Activated naive CD4-positive, alpha-beta T cell treated with anti-CD3 and anti-CD28 coated beads, Interleukin-2, amount 50 U/mL, for 16 hours (primary cell): Measurements from ENCODE around the gene GRIA1.

ENCODE experiments used
- DNase-seq: peaks from one replicate; pipeline ENCODE4 v3.0.0-alpha.2; 2020

The GRIA1 gene

DNA sequence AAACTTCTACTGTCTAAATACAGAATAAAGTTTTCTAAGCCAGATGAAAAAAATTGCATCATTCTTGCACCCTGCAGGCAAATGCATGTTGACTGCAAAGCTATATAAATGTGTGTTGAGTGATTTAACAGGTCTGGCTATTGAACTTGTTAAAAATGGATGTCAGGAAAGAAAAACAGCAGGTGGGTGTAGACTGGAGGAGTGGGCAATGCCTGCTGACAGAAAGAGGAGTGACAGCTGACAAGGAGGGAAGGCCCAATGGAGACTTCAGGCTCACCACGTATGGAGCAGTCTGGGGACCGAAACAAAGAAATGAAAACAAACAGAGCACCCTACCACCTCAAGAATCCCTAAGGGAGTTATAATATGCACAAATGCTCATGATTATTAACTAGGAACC, 127.8 kb downstream of the GRIA1 start:
- no peak for DNase-seq

DNA sequence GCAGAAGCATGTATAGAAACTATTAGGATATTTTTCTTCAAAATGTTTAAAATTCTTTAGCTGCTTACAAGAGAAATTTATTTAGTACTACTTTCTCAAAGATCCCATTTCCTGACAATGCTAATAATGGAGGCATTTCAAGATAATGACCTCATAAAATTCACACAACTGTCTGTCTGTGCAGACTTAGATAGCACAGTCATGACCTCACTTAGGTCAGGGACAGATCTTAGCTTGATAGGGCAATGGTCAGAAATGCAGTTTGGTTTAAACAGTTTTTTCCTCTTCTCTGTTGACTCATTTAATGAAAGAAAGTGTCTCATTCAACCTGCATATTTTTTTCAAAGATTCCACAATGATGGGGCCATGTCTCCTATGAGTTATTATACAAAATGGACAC, 128.4 kb downstream of the GRIA1 start:
- DNase-seq, result no peak

DNA sequence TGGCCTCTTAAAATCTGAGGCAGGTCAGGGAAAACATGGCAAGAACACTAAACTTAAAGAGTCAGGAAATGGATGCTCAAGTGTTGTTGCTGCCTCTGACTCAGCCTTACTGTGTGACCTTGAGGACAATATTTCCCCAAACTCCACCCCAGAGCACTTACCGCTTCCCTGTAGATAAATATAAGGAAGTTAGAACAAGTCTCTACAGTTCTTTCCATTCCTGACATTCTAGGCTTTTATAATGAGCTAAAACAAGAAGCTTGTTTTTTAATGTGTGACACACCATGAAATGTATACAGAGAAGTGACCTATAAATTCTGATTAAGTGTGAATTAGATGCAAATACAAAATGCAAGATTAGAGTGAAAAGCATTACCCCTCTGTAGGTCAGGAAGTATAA, 129.3 kb downstream of the GRIA1 start:
- no peak for DNase-seq

DNA sequence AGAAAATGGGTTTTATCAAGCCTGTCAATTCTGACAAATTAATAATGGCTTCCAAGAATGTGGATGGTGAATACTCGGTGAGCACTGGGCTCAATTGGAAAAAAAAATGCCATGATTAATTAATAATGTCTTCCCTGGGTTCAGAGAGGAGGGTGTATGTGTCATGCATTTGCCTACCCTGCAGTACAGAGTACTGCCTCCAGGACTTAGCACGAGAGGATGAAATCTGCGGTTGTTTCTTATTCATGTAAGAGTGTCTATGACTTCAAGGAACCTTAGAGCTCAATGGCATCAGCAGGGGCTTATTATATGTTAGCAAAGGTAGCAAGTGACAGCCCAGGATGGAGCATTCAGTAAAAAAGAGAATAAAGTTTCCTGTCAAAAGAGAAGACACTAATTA, 132.7 kb downstream of the GRIA1 start:
- DNase-seq, result no peak

DNA sequence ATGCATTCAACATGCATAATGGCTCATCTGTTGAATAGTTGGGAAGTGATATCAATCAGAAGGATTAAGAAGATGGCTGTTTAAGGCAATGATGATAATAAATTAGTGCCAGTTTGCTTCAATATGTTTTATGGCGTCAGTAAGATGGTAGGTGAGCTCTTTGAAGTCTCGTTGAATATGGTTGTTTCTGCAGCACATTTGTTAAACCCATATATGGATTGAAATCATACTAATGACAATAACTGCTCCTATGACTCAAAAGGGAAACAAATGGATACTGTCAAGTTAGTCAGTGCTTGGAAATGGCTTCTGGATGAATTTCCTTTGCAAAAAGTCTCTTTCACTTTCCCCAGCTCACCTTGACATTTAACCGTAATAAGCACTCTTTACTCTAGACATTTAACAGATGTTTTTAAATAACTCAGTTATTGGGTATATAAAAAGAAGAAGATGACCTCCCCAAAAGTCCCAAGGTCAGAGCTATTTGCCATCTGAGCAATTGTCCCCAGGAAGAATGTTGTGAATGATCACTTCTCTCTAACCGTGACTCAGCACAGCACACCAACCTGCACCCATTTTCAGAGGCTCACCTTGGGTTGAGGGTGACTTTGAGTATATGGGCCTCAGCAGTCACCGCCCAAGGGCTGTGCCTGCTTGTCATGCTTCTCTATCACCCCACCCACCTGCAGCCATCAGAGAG, 133.4 kb downstream of the GRIA1 start:
- DNase-seq, result no peak

DNA sequence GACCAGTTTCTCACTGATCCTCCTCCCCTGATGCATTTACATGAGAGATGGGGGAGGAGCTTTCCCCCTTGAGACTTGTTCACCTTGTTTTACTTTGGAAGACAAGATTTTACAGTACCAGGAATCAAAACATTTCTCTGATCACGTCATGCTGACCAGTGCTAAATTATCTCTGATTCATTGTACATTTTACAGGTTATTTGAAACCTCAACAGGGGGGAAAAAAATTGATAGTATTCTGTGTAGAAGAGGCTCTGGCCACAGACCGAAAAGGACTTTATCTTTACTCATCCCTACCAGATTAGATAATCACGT, 133.9 kb downstream of the GRIA1 start:
- DNase-seq, result no peak

DNA sequence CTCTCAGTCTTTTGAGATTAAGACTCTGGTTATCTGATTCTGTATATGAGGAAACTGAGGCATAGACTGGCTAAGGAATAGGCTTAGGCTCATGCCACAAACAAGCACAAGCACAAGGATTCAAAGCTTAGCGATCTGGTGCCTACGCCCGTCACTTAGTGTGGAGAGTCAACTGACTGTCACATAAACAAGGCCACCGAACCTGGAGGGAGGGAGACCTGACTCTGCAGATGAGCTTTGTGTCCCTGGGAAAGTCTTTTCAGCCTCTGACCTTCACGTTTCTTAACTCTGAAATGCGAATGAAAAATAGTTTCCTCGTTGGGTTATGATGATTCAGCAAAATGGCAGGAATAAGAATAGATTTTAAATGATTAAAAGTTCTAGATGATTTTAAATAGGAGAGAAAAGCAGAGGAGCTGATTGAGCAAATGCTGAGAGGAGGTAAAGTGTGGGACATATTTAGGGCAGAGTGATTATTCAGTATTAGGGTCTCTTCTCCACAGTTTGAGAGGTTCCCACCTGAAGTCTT, 135.4 kb downstream of the GRIA1 start:
- no peak for DNase-seq

DNA sequence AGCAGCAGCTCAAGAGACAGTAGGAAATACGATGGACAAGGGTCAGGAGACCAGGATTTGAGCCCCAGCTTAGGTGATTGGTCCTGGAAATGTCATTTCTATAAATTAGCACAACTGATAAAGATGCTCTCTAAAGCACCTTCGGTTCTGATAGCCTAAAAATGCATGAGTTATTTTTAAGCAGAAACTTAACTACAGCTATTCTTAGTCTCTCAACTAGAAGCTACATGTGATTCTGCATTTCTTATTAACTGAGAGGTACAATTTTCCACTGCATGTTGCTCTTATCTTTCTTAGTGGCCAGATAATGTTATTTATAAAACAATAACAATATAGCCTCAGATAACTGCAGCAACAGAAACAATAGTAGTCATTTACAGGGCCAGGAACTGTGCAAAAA, 136.4 kb downstream of the GRIA1 start:
- no peak for DNase-seq

DNA sequence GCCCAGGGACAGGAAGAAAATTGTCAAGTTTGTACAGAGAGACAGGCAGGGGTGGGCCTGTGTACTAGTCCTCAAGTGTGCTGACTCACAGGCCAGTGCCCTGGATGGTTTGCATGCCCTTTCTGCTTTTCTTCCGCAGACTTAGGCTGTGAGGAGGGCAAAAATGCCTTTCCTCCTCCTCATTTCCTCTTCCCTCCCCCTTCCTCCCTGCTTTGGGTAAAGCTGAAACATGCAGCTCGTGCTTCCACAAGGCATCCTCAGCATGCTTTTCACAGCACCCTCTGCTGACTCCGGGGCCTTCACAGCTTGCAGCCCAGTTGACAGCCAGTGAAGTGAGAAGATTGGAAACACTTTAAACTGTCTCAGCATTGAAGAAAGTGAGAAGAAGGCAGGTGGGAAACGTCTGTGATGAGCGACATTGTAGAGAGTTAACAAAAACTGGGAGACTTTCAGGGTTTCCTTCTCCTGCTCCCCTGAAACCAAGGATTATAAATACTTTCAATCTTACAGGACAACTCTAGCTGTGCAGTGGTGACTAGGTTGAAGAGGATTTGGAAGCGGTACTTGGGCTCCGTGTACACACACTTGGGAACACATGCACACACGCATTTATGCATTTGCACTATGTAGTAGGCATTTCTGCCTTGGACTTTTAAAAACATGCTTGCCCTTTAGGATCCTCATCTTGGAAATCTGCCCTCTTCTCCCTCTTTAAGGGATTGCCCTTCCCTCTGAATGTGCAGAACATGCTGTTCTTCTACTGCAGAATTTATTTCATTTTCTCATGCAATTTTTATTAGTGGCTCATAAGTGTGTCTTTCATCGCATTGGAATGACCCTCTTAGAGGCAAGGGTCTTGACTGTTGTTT, 138.8 kb downstream of the GRIA1 start:
- no peak for DNase-seq

DNA sequence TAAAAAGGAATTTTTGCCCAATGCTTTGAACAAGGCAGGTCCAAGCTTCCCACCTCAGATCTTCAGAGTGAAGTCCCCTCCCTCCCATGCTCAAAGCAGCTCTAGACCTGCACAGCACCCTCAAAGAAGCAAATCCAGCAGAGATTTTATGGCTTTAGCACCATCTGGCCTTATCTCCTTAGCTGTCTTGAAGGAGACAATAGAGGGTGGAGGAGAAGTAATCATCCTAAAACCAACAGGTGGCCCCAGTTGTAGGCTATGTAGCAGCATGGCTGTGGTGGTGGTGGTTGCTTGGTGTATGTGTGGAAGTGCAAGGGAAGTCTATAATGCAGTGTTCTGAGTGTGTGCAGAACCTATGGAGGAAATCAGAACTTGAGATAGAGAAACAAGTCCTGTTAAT, 140.1 kb downstream of the GRIA1 start:
- DNase-seq, result no peak

DNA sequence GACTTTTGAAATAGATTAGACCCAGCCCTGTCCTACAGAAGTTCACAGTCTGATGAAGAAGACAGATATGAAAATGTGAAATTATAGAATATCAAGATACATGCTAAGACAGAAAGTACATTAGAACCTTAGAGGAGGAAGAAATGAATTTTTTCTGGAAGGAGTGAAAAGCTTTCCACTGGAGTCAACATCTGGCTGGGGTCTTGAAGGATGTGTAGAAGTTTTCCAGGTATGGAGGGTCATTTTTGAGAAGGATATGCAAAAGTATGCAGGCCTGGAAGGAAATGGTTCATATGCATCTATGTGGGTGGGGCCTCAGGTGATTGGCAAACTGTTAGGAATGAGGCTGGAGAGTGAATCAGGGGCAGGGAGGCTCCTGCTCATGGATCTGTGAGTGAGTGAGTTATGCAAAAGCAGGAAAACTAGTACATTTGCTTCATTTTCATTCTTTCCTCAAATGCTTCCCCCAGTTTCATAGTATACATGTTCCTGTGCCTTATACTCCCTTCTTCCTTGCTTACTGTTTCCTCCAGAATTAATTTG, 142.3 kb downstream of the GRIA1 start:
- DNase-seq, result no peak

DNA sequence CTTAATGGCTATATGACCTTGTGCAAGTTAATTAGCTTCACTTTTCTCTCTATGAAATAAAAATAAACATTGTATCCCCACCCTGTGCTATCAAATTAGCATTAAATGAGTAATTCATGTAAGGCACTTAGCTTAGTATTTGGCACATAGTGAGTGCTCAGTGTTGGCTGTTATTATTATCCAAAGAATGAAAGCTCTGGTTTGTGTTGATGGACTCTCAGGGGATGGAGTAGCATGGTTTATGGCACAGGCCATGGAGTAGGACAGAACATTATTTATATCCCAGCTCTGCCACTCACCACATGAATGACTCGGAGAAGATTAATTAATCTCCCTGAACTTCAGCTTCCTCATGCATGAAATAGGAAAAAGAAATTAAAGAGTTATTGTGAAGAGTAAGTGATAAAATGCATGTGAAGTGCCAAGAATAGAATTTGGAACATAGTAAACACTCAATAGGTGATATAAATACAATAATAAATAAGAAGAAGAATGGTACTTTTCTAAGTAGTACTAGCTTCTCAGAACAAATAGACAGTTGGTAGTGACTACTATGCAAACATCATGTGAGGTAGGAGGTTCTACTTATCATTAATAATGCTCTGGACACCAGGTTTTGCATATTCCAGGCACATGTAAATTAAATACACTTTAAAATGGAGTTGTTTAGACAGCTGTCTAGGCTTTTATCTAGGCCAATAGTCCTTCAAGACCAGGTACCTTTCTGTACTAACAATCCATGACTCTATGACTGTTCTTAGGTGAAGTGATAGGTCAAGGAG, 146.4 kb downstream of the GRIA1 start:
- no peak for DNase-seq

DNA sequence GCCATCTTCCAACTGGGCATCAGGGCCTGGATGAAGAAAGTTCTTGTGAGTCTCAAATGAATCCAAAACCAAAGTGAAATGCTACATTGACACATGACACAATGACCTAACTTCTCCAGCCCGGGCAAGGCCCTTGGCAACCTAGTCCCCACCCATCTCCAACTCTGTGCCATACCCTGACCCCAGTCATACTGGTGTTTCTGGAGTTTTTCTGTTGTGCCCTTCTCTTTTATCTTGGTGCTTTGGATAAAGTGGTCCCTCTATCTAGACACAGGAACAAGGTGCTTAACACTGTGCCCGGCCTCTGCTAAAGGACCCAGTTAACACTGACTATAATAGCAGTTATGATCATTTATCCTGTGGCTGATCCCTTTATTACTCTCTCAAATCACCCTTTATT, 149.8 kb downstream of the GRIA1 start:
- no peak for DNase-seq

DNA sequence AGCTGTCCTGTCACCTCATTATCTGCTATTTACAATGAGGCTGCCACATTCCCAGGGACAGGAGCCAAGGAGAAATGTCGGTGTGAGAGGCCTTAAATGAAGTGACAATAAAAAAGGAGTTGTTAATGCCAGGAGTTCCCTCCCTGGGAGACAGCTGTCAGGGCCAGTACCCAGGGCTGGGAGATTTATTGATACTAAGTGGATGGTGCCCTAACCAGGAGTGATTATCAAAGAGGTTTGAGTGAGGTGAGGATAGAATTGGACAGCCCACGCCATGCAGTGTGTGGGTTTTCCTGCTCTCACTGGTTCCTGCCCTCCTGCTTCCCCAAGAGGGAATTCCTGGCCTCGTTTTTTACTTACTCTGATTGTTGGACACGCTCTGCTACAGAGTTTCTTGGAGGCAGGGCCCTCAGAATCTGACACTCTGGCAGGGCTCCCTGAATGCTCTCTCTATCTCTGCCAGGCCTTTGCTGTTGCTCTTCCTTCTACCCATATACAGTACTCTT, 150.8 kb downstream of the GRIA1 start:
- DNase-seq, result no peak

DNA sequence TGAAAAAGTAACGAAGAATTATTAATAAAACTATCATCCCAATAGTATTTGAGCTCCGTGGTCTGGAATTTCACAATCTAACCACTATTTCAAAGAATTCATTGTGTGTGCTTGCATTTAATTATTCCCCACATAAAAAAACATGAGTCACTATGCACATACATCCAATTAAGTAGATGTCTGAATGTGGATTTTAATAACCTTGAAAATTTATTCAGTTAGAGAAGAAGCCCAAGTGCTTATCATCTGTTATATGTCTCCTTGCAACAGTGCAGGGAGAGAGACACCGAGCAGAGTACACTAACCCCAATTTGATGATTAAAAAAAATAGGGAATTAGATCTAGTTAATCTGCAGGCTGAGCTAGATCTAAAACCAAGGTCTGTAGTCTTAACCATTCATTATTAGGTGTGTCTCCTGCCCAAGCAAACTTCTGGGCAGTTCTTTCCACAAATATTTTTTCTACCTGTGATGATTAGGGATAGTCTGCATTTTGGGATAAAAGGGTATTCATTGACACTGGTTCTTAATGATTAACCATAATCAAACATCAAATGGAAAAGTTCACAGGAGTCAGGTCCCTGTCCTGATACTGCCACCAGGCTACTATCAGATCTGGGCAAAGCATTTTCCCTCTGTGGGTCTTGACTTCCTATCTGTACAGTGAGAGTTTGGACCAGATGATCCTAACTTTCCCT, 164.2 kb downstream of the GRIA1 start:
- DNase-seq, result no peak

DNA sequence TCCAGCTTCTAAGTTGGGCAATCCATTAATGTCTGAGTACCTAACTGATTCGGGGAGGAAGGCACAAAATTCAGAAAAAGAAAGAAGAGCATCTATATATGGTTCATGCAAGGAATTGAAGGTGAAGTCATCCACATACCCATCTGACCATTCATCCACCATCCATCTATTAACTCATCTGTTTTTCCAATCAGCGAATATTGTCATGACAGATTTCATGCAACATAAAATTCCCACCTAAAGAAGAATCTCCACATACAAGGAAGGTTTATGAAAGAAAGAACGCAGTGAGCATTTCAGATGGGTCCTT, 164.7 kb downstream of the GRIA1 start:
- DNase-seq, result no peak

DNA sequence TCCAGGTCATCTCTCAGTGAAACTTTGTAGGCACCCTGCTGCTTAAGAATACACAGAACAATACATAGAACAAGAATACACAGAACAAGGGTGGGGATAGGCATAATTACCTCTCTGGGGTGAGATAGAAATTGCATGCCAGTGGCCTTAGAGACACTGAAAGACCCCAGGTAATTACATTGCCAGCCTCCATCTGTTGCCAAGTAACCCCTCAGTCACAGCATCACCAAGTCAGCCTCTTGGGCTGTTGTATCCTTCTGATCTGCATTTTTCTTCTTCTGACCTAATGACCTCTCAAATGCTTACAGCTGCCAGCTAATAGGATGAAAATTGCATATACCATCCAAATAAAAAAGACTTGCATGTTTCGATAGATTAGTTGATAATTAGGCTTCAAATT, 167.7 kb downstream of the GRIA1 start:
- no peak for DNase-seq

DNA sequence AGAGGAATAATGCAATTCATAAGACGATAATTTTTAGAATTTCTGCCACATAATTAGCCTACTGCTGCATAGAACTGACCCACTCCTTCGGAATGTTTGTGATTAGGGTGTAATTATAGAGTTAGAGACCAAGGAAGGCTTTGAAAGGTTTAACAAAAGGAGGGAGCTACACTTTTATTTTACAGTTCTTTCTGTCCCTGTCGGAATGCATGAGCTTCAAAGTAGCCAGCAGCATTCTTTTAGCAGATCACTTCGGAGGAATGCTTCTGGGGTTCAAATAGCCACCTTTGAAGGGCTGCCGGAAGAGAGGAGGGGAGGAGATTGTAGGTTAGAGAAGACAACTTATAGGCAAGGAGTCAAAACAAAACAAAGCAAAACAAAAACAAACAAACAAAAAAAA, 168.1 kb downstream of the GRIA1 start:
- no peak for DNase-seq

DNA sequence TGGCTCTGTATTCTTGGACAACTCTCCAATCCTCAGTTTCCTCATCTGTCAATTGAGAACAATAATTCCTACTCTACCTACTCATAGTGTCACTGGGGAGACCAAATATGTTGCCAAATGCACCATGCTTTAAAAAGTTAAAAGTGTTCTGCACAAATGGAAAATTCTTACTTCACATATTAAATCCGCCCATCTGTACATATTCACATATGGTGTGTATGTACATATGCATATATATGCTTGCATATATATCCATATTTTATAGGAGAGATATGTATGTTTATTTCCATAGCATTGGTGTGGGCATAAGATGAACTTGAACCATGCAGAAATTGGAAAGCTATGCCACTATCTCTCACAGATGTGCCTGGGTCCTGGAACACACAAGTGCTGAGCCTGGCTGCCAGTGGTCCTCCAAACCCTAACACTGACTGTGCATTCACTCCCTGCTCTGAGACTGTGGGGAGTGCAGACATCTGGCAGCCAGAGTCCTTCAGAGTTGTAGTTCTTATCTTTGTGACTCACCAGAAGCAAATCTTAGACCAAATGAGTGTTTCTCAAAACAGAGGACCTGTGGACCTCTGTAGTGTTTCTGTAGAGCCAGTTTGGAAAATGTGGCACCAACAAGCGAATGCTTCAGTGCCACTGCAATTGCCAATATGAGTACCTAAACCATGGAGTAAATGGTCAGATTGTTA, 168.7 kb downstream of the GRIA1 start:
- DNase-seq, result no peak

DNA sequence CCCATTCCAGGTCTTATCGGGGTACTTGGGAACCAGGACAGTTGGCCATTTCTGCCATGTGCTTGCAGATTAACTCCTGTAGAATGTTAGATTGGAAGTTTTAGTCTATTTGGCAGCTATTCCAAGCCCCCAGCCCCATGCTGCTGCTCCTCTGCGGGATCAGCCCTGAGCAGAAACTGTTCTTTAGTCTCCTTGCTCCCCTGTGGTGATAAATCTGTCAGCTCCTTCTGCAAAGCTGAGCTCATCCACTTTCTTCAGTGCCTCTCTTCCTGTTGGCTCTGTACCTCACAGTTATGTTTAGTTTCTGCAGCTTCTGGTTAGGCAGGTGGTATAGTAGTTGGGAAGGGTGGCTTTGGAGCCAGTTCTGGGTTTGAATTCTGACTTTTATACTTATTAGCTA, 170.4 kb downstream of the GRIA1 start:
- no peak for DNase-seq

DNA sequence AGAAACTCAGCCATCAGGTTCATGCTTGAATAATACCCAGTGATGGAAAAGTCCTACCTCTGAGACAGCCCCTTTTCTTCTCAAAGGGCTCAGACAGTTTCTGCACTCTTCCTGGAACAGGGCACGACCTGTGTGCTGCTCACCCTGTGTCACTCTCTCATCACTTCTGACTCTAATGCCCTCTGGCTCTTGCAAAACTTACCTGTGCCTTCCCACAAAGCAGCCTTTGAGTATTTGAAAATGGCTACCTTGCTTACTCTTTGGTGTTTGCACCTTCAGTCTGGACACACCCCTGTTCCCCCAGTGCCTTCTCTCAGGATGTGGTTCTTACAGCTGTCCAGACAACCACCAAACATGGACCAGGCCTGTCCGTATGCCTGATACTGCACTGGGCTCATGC, 171.4 kb downstream of the GRIA1 start:
- no peak for DNase-seq

DNA sequence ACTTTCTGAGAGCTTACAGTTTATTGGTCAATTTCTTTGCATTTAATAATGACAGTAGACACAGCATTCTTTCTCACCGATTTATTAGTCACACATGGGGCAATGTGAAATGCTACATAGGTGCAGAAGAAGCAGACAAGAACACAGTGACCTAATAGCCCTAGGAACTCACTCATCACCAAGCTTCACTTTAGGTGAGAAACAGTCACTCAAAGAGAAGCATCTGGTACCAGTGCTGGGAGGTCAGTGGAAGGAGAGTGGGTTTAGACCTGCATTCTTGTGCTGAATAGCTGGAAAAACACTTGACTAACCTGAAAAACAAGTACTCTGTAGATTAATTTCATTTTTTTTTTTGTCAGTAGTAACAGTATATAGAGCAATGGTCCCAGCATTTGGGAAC, 179.6 kb downstream of the GRIA1 start:
- no peak for DNase-seq
